Vagina (tissue), 2 donors: ENCODE measurements around the gene RNF31. TPM values are rescaled to one million over a fixed set of nuclear protein-coding genes. Genes with fewer than 3 reads are reported as not detected.

Source experiments
- DNase-seq, 2 donors: peaks; one replicate each; pipeline ENCODE4 v3.0.0-alpha.2; 2017; ENCODE audit errors: extremely low spot score in 2 of 2
- H3K27ac ChIP-seq: fragments of 200-600 bp; sonication (generic); one replicate; pipeline ENCODE4 v1.5.1; 2019
- H3K27me3 ChIP-seq: fragments of 200-600 bp; sonication (generic); one replicate; pipeline ENCODE4 v1.5.1; 2019
- H3K36me3 ChIP-seq, 2 donors: fragments of 200-600 bp; sonication (generic); one replicate each; pipeline ENCODE4 v1.5.1; 2017 to 2019
- H3K4me1 ChIP-seq: fragments of 200-600 bp; sonication (generic); one replicate; pipeline ENCODE4 v1.5.1; 2019
- H3K4me3 ChIP-seq, 2 donors: fragments of 200-600 bp; sonication (generic); 1 replicate in 1 of 2; 2 replicates in 1 of 2; pipeline ENCODE4 v1.5.1; 2016 to 2019
- H3K9me3 ChIP-seq: fragments of 200-600 bp; sonication (generic); one replicate; pipeline ENCODE4 v1.5.1; 2019
- POLR2A ChIP-seq, 2 donors: fragments of 450-650 bp; IDR thresholded peaks; one replicate each; pipeline ENCODE4 v1.6.1; 2017; ENCODE audit warnings: antibody characterized with exemption in 2 of 2, mild to moderate bottlenecking in 2 of 2, moderate library complexity in 2 of 2
- POLR2AphosphoS5 ChIP-seq, 2 donors: sonication (generic); formaldehyde crosslinking; IDR thresholded peaks; one replicate each; pipeline ENCODE4 v1.9.0; 2017; ENCODE audit warnings: antibody characterized with exemption in 2 of 2, mild to moderate bottlenecking in 2 of 2, low read depth in 1 of 2; ENCODE audit not compliant: insufficient read depth in 1 of 2
- intact Hi-C: fragments of 100-400 bp; cut with DNase I; formaldehyde crosslinking; loops from one replicate; pipeline ENCODE4 v1.15.1; 2023
- total RNA-seq: library from RNA; depleted of rRNA; stranded (reverse); fragments of >200 nt; gene quantifications from one replicate; pipeline ENCODE4 v1.2.3, GENCODE V29; 2016
- TF ChIP-seq, protein P1 (sequence below), 3 experiments: fragments of 450-650 bp in 2 of 3; fragments of 200-600 bp in 1 of 3; sonication (generic) in 1 of 3; IDR thresholded peaks; one replicate each; pipeline ENCODE4 v1.5.1; 2017 to 2019; ENCODE audit warnings: antibody characterized with exemption in 3 of 3, mild to moderate bottlenecking in 2 of 3, moderate library complexity in 2 of 3

Gene RNF31
- total RNA-seq, 1 donor from 2014 or later: 87.9 TPM

DNA sequence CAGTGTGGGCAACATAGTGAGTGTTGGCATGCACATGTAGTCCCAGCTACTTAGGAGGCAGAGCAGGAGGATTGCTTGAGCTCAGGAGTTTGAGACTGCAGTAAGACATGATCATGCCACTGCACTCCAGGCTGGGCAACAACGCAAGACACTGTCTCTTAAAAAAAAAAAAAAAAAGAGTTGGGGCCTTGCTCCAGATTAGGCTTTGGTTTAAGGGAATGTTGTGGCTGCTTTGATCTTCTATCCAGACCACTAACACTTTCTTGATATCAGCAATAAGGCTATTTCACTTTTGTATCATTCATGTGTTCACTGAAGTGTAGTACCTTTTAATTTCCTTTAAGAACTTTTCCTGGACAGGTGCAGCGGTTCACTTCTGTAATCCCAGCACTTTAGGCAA, 19.6 kb upstream of the RNF31 start:
- no peak for DNase-seq
- no peak overlapping the region for H3K4me3 ChIP-seq

DNA sequence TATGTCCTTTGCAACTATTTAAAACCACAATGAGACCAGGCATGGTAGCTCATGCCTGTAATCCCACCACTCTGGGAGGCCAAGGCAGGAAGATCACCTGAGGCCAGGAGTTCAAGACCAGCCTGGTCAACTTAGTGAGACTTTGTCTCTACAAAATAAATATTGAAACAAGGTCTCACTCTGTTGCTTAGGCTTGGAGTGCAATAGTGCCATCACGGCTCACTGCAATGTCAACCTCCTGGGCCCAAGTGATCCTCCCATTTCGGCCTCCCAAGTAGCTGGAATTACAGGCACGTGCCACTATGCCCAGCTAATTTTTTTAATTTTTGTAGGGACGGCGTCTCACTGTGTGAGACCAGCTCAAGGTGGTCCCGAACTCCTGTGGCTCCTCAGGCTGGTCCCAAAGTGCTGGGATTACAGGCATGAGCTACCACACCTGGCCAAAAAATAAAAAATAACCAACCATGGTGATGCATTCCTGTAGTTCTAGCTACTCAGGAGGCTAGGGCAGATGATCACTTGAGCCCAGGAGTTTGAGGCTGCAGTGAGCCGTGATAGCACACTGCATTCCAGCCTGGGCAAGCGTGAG, 17.8 kb upstream of the RNF31 start:
- no peak overlapping the region for H3K27ac ChIP-seq
- TF ChIP-seq POLR2AphosphoS5 (IDR thresholded peaks at IDR 0.05; ENCODE audit: insufficient read depth in 1 of 2, low read depth in 1 of 2): no peak
- TF ChIP-seq, protein P1, sequence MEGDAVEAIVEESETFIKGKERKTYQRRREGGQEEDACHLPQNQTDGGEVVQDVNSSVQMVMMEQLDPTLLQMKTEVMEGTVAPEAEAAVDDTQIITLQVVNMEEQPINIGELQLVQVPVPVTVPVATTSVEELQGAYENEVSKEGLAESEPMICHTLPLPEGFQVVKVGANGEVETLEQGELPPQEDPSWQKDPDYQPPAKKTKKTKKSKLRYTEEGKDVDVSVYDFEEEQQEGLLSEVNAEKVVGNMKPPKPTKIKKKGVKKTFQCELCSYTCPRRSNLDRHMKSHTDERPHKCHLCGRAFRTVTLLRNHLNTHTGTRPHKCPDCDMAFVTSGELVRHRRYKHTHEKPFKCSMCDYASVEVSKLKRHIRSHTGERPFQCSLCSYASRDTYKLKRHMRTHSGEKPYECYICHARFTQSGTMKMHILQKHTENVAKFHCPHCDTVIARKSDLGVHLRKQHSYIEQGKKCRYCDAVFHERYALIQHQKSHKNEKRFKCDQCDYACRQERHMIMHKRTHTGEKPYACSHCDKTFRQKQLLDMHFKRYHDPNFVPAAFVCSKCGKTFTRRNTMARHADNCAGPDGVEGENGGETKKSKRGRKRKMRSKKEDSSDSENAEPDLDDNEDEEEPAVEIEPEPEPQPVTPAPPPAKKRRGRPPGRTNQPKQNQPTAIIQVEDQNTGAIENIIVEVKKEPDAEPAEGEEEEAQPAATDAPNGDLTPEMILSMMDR (IDR thresholded peaks at IDR 0.05): no peak
- no peak for TF ChIP-seq POLR2A (IDR thresholded peaks at IDR 0.05)
- H3K27me3 ChIP-seq: no peaks in the 10 kb centered on the region
- no peak for DNase-seq
- H3K4me1 ChIP-seq: no peaks in the 10 kb centered on the region
- H3K36me3 ChIP-seq: no peaks in the 10 kb centered on the region
- no peaks in the 10 kb centered on the region for H3K9me3 ChIP-seq
- intact Hi-C loops: no loop called here
- no peak overlapping the region for H3K4me3 ChIP-seq

More for the DNA sequence above, 19.6 kb upstream of the RNF31 start:
- Histone ChIP-seq H3K27ac (no peak overlapping the region), H3K9me3 (no peaks in the 10 kb centered on the region), H3K36me3 (peaks cover 0 to 10% of the 10 kb centered on the region in 2 donors), H3K4me1 (no peaks in the 10 kb centered on the region), H3K27me3 (no peaks in the 10 kb centered on the region)
- no peak for TF ChIP-seq POLR2A (IDR thresholded peaks at IDR 0.05)
- TF ChIP-seq, protein P1 (IDR thresholded peaks at IDR 0.05): no peak
- no peak for TF ChIP-seq POLR2AphosphoS5 (IDR thresholded peaks at IDR 0.05; ENCODE audit: insufficient read depth in 1 of 2, low read depth in 1 of 2)
- intact Hi-C loops: no loop called here

DNA sequence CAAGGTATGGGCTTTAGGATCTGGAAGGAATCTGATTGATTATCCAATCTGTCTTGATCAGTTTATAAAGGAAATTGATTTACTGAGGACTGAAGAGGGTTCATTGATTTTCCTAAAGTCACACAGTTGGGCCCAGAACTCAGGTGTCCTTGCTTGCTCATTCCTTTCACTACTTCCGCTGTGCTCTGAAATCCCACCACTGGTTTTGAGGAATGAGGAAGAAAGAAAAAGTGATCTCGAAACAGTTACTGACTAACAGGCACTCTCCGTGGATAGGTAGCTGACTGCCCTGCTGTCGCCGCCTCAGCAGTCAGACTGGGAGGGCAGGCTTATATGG, 16.9 kb upstream of the RNF31 start, which contains the start of gene FITM1:
Gene FITM1, plus strand, starts transcription at position 280 of the 337 bp plus-strand sequence. CDS start 905 bp downstream, outside the sequence.
- Histone ChIP-seq H3K4me3 (no peak within 1 kb of the TSS), H3K27ac (no peak within 1 kb of the TSS), H3K36me3 (no peaks in the 10 kb centered on the region)

DNA sequence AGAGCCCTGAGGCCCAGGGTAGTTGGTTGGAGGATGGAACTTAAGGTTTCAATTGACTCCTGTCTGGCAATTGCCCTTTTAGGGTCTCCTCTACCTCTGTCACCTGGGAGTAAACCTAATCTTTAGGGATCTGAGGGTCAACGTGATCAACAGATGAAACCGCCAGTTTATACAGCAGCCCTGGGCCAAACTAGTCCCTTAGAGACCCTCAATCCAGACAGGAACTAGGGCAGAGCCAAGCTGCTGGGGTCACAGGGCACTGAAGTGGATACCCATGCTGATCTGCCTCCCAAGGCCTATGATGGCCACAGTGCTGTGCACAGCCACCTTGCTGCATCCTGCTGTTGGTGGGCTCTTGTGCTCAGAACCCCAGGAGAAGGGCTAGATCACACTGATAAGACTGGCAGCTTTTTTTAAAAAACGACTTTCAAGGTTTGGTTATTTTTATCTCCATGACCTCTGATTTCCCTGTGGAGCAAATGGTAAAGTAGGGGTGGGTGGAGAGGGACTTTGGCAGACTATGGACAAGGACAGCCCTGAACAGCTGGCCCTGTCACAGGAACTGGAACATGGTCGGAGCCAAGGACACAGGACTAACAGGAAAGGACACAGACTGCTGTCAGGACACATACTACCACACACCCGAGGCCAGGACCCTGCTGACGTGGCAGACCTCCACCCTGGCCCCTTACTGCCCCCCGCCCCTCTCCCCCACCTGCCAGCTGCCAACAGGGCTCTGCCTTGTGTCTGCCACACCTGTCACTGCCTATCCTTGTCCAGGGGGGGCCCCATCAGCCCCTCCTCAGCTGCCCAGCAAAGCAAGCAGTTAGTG, 16.4 kb upstream of the RNF31 start:
- intact Hi-C loops: no loop called here
- TF ChIP-seq POLR2AphosphoS5 (IDR thresholded peaks at IDR 0.05; ENCODE audit: insufficient read depth in 1 of 2, low read depth in 1 of 2): no peak
- TF ChIP-seq POLR2A (IDR thresholded peaks at IDR 0.05): no peak
- TF ChIP-seq, protein P1 (IDR thresholded peaks at IDR 0.05): no peak
- Histone ChIP-seq H3K4me3 (no peak overlapping the region), H3K27ac (no peak overlapping the region), H3K27me3 (no peaks in the 10 kb centered on the region), H3K36me3 (no peaks in the 10 kb centered on the region), H3K9me3 (no peaks in the 10 kb centered on the region), H3K4me1 (peaks cover 4% of the 10 kb centered on the region)
- DNase-seq: peak in 1 of 2 donors; percentile 74

More for the DNA sequence above, 16.9 kb upstream of the RNF31 start, which contains the start of gene FITM1:
- Histone ChIP-seq H3K9me3 (no peaks in the 10 kb centered on the region), H3K4me1 (peaks cover 1% of the 10 kb centered on the region), H3K27me3 (no peaks in the 10 kb centered on the region)
- TF ChIP-seq POLR2A (IDR thresholded peaks at IDR 0.05) (no peak), POLR2AphosphoS5 (IDR thresholded peaks at IDR 0.05; ENCODE audit: insufficient read depth in 1 of 2, low read depth in 1 of 2) (no peak)
- TF ChIP-seq, protein P1 (IDR thresholded peaks at IDR 0.05): no peak
- no peak for DNase-seq
- intact Hi-C loops: no loop called here

DNA sequence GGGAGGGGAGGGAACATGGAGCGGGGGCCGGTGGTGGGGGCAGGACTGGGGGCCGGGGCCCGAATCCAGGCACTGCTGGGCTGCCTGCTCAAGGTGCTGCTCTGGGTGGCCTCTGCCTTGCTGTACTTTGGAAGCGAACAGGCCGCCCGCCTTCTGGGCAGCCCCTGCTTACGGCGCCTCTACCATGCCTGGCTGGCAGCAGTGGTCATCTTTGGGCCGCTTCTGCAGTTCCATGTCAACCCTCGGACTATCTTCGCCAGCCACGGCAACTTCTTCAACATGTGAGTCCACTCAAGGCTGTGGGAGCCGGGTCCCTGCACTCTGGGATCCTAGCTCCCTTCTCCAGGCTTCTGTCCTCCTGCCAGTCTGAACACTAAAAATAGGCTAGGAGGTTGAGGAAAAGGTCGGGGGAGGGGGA, 15.7 kb upstream of the RNF31 start:
- DNase-seq: peak in 1 of 2 donors; percentile 58
- Histone ChIP-seq H3K27ac (no peak overlapping the region), H3K36me3 (no peaks in the 10 kb centered on the region), H3K9me3 (no peaks in the 10 kb centered on the region), H3K27me3 (no peaks in the 10 kb centered on the region), H3K4me1 (peaks cover 6% of the 10 kb centered on the region), H3K4me3 (no peak overlapping the region)
- intact Hi-C loops: no loop called here
- TF ChIP-seq POLR2A (IDR thresholded peaks at IDR 0.05): no peak
- no peak for TF ChIP-seq POLR2AphosphoS5 (IDR thresholded peaks at IDR 0.05; ENCODE audit: insufficient read depth in 1 of 2, low read depth in 1 of 2)
- TF ChIP-seq, protein P1 (IDR thresholded peaks at IDR 0.05): no peak
